Endothelial cell of umbilical vein (primary cell): Measurements from ENCODE around the gene LLCFC1. TPM values are rescaled to one million over a fixed set of nuclear protein-coding genes. Genes with fewer than 3 reads are reported as not detected.

ENCODE experiments used
- BruUV-seq: library from RNA; stranded (reverse); fragments of 400-500 nt; replicated peaks from 2 replicates; lab custom pipeline; 2021; lab: Mats Ljungman, UMichigan
- CTCF ChIA-PET: fragments of 300-600, 350-600 bp; sonication (Branson Sonifier 250); formaldehyde crosslinking; loops from one replicate; lab custom pipeline; 2021; ENCODE audit warnings: antibody characterized with exemption, inconsistent platforms; lab: Charles Lee
- POLR2A ChIA-PET: fragments of 300-600, 350-600 bp; sonication (Branson Sonifier 250); formaldehyde crosslinking; loops from one replicate; lab custom pipeline; 2021; ENCODE audit warnings: antibody characterized with exemption, inconsistent platforms; lab: Charles Lee
- DNase-seq: peaks from one replicate; pipeline ENCODE4 v3.0.0-alpha.2; 2011; ENCODE audit warnings: low read depth, low spot score
- FAIRE-seq: peaks from 2 replicates; lab custom pipeline; 2011; peaks lifted over from hg19 to GRCh38; lab: Jason Lieb, UNC
- H2AFZ ChIP-seq: 2 replicates; pipeline ENCODE4 v1.6.0; 2012; ENCODE audit warnings: low read depth, low read length, control low read depth, inconsistent platforms
- H3K27ac ChIP-seq: 2 replicates; pipeline ENCODE4 v1.5.1; 2011; ENCODE audit warnings: low read depth, mild to moderate bottlenecking, control low read depth, low read length, moderate library complexity; ENCODE audit not compliant: insufficient read depth
- H3K27me3 ChIP-seq, 2 experiments: 2 replicates each; pipeline versions ENCODE4 v1.6.0 to v1.6.1; 2011; ENCODE audit warnings: low read length in 2 of 2, mixed read lengths in 1 of 2; ENCODE audit not compliant: control insufficient read depth in 2 of 2, insufficient read depth in 2 of 2
- H3K36me3 ChIP-seq, 2 experiments: 2 replicates in 1 of 2; 3 replicates in 1 of 2; pipeline ENCODE4 v1.5.1; 2011; ENCODE audit warnings: low read length in 2 of 2, mild to moderate bottlenecking in 1 of 2, moderate library complexity in 1 of 2; ENCODE audit not compliant: control insufficient read depth in 2 of 2, insufficient read depth in 2 of 2; ENCODE audit errors: extremely low read depth in 1 of 2
- H3K4me1 ChIP-seq: 3 replicates; pipeline ENCODE4 v1.5.1; 2011; ENCODE audit warnings: mild to moderate bottlenecking, low read length; ENCODE audit not compliant: control insufficient read depth, insufficient read depth; ENCODE audit errors: extremely low read depth
- H3K4me2 ChIP-seq: 2 replicates; pipeline ENCODE4 v1.6.1; 2011; ENCODE audit warnings: low read length, control low read depth, mixed read lengths; ENCODE audit not compliant: insufficient read depth
- H3K4me3 ChIP-seq, 3 experiments: fragments of 200-600 bp in 1 of 3; sonication (generic), shearing (Covaris generic) in 1 of 3; replicated peaks in 1 of 3; 2 replicates each; pipeline ENCODE4 v1.5.1; 2011 to 2016; ENCODE audit warnings: control low read depth in 3 of 3, low read length in 3 of 3, mild to moderate bottlenecking in 2 of 3, inconsistent platforms in 1 of 3, low read depth in 1 of 3, moderate library complexity in 1 of 3; ENCODE audit not compliant: insufficient read depth in 1 of 3
- H3K79me2 ChIP-seq: 2 replicates; pipeline ENCODE4 v1.6.0; 2012; ENCODE audit warnings: low read length, inconsistent platforms; ENCODE audit not compliant: control insufficient read depth, insufficient read depth
- H3K9ac ChIP-seq: replicated peaks from 2 replicates; pipeline ENCODE3; 2011; ENCODE audit warnings: low read length, control low read depth; ENCODE audit not compliant: insufficient read depth; ENCODE audit errors: extremely low read depth
- H3K9me1 ChIP-seq: replicated peaks from 3 replicates; pipeline ENCODE4 v1.6.0; 2011; ENCODE audit warnings: mild to moderate bottlenecking, low read length; ENCODE audit not compliant: control insufficient read depth, insufficient read depth; ENCODE audit errors: extremely low read depth
- H3K9me3 ChIP-seq: replicated peaks from 2 replicates; pipeline ENCODE4 v1.5.1; 2012; ENCODE audit warnings: low read length, inconsistent platforms; ENCODE audit not compliant: control insufficient read depth, insufficient read depth
- H4K20me1 ChIP-seq: replicated peaks from 2 replicates; pipeline ENCODE3; 2011; ENCODE audit warnings: mild to moderate bottlenecking, low read length; ENCODE audit not compliant: control insufficient read depth, insufficient read depth; ENCODE audit errors: extremely low read depth
- EZH2 ChIP-seq: IDR thresholded peaks from 2 replicates; pipeline ENCODE4 v1.6.1; 2012; ENCODE audit warnings: borderline replicate concordance, low read depth, mild to moderate bottlenecking, moderate library complexity, low read length, inconsistent platforms; ENCODE audit not compliant: severe bottlenecking
- FOS ChIP-seq: IDR thresholded peaks from 2 replicates; pipeline ENCODE4 v1.6.1; 2011; ENCODE audit warnings: mild to moderate bottlenecking, low read length, moderate library complexity, borderline replicate concordance; ENCODE audit not compliant: insufficient read depth
- JUN ChIP-seq: IDR thresholded peaks from 2 replicates; pipeline ENCODE4 v1.6.1; 2011; ENCODE audit warnings: borderline replicate concordance, low read depth; ENCODE audit not compliant: insufficient read length, insufficient read depth
- POLR2A ChIP-seq: IDR thresholded peaks from 2 replicates; pipeline ENCODE4 v1.6.1; 2012; ENCODE audit warnings: low read depth, mild to moderate bottlenecking, control low read depth, low read length
- POLR2AphosphoS5 ChIP-seq: IDR thresholded peaks from 2 replicates; pipeline ENCODE4 v1.6.1; 2012; ENCODE audit warnings: low read depth, mild to moderate bottlenecking, control low read depth, low read length, moderate library complexity; ENCODE audit not compliant: insufficient read depth
- dilution Hi-C: fragments of 300-500 bp; cut with MboI; formaldehyde crosslinking; loops from one replicate; pipeline ENCODE4 v1.15.0; 2019; ENCODE audit warnings: low sequenced_read_pairs; ENCODE audit not compliant: extremely low pct_ligation_motif_present
- intact Hi-C: fragments of 100-400 bp; cut with micrococcal nuclease; formaldehyde crosslinking; loops from one replicate; pipeline ENCODE4 v1.10.0; 2022
- polyA plus RNA-seq, 4 experiments: library from polyadenylated mRNA; depleted of rRNA in 3 of 4; stranded (reverse) in 3 of 4; unstranded in 1 of 4; fragments of >200 nt; gene quantifications; 2 replicates each; pipeline versions ENCODE4 v1.2.1 to v1.2.3, GENCODE V29; 2011 to 2012; ENCODE audit warnings: missing spikeins in 1 of 4
- total RNA-seq: library from RNA; stranded (reverse); gene quantifications from 2 replicates; pipeline ENCODE4 v1.2.3, GENCODE V29; 2021
- TF ChIP-seq, protein P1 (sequence below): IDR thresholded peaks from 2 replicates; pipeline ENCODE4 v1.6.1; 2011; ENCODE audit not compliant: insufficient read depth, insufficient read length
- TF ChIP-seq, protein P2 (sequence below), 2 donors: IDR thresholded peaks; 1 replicate in 1 of 2; 2 replicates in 1 of 2; pipeline ENCODE4 v1.5.1; 2011; ENCODE audit warnings: low read length in 2 of 2, mild to moderate bottlenecking in 2 of 2, moderate library complexity in 2 of 2, control low read depth in 1 of 2, inconsistent platforms in 1 of 2, low read depth in 1 of 2; ENCODE audit not compliant: insufficient read depth in 1 of 2; ENCODE audit errors: extremely low read depth in 1 of 2

The LLCFC1 gene
- total and polyA plus RNA-seq, 2 donors (not counting 3 experiments of a cell fraction or from before 2014, with no cell fraction given): not detected

DNA sequence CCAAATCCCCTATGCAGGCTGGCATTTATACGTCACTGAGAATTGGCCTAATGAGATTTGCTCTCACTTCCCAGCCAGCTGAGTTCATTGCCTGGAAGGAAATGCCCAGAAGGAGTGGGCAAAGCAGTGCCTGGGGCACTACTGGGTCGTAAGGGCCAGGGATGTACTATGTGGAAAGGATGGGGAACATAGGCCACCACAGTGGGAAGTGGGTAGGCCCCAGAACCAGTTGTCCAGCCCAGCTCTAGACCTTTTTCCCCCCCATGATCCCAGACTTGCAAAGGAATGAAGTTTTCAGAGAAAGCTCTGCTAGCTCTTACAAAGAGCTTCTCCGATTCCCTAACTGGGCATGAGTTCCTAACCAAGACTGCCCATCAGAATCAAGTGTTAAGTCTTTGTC is 19.6 kb upstream of the LLCFC1 start:
- FAIRE-seq: no peak
- DNase-seq: no peak
- ChIA-PET POLR2A (no interaction called here), CTCF (no interaction called here)
- H3K9me3 ChIP-seq: no peaks in the 10 kb centered on the region
- TF ChIP-seq, protein P1, sequence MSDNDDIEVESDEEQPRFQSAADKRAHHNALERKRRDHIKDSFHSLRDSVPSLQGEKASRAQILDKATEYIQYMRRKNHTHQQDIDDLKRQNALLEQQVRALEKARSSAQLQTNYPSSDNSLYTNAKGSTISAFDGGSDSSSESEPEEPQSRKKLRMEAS: no peak
- no peak for TF ChIP-seq POLR2A
- no peak for TF ChIP-seq JUN
- TF ChIP-seq, protein P2, sequence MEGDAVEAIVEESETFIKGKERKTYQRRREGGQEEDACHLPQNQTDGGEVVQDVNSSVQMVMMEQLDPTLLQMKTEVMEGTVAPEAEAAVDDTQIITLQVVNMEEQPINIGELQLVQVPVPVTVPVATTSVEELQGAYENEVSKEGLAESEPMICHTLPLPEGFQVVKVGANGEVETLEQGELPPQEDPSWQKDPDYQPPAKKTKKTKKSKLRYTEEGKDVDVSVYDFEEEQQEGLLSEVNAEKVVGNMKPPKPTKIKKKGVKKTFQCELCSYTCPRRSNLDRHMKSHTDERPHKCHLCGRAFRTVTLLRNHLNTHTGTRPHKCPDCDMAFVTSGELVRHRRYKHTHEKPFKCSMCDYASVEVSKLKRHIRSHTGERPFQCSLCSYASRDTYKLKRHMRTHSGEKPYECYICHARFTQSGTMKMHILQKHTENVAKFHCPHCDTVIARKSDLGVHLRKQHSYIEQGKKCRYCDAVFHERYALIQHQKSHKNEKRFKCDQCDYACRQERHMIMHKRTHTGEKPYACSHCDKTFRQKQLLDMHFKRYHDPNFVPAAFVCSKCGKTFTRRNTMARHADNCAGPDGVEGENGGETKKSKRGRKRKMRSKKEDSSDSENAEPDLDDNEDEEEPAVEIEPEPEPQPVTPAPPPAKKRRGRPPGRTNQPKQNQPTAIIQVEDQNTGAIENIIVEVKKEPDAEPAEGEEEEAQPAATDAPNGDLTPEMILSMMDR (IDR thresholded peaks at IDR 0.05; ENCODE audit: extremely low read depth in 1 of 2, insufficient read depth in 1 of 2, low read depth in 1 of 2, low read length in 2 of 2): no peak
- no peak for TF ChIP-seq POLR2AphosphoS5
- TF ChIP-seq FOS: no peak
- no peak for TF ChIP-seq EZH2
- intact Hi-C loops (no loop called here), dilution Hi-C loops (no loop called here)
- H3K4me1 ChIP-seq: no peaks in the 10 kb centered on the region
- no peaks in the 10 kb centered on the region for H3K9me1 ChIP-seq
- BruUV-seq: no TSS peak
- no peak overlapping the region for H3K4me3 ChIP-seq
- no peaks in the 10 kb centered on the region for H3K36me3 ChIP-seq
- H4K20me1 ChIP-seq: peaks cover 2% of the 10 kb centered on the region
- H3K4me2 ChIP-seq: no peak overlapping the region
- H3K27ac ChIP-seq: no peak overlapping the region
- H3K9ac ChIP-seq: no peak overlapping the region
- peaks cover 0 to 2% of the 10 kb centered on the region in 2 experiments for H3K27me3 ChIP-seq
- no peaks in the 10 kb centered on the region for H3K79me2 ChIP-seq
- H2AFZ ChIP-seq: no peak overlapping the region
